ENCODE measurements around the gene HIC2.
"Not testable (repeated sequence)": the region's sequence is repeated elsewhere in the genome, so short reads cannot be mapped to it uniquely, and the experiment has no call there.

Gene HIC2

DNA sequence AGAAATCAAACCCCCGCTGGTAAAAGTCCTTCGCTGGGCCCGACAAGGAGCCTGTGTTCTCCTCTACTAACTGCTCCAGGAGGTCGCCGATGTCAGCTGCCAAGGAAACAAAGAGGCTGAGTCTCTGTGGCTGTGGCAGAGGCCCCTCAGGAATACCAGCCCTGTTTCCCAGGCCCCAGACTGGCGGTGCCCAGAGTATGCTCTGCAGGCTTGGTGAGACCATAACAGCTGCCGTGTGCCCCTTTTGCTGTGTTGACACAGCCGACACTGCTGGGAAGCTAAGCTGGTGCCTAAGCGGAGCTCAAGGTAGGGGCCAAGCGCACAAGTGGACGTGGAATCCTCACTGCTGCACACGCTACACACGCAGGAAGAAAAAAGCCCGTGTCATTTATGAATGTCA is 66.9 kb downstream of the HIC2 start:
- H3K4me3 ChIP-seq (ENCODE audit: low read depth, low read length); DNase-seq (ENCODE audit: low read depth, low spot score); in situ Hi-C loops (cut with HindIII; ENCODE audit: low sequenced_read_pairs): not testable (repeated sequence)

DNA sequence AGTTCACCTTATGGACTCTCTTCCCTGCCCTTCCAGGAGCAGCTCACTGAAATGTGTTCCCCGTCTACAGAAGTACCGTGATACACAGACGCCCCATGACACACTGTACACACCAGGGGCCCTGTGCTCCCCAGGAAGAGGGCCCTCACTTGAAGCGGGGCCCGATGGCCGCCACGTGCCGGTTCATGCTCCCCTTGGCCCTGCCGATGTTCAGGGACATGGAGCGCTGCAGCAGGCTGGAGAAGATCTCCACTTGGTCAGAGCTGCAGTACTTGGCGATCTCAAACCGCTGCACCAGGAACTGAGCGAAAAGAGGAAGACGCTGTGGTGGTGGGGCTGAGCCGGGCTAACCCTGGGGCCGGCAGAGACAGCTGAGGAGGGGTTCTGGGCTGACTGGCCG is 70.6 kb downstream of the HIC2 start:
- DNase-seq (ENCODE audit: low read depth, low spot score); in situ Hi-C loops (cut with HindIII; ENCODE audit: low sequenced_read_pairs); H3K4me3 ChIP-seq (ENCODE audit: low read depth, low read length): not testable (repeated sequence)

DNA sequence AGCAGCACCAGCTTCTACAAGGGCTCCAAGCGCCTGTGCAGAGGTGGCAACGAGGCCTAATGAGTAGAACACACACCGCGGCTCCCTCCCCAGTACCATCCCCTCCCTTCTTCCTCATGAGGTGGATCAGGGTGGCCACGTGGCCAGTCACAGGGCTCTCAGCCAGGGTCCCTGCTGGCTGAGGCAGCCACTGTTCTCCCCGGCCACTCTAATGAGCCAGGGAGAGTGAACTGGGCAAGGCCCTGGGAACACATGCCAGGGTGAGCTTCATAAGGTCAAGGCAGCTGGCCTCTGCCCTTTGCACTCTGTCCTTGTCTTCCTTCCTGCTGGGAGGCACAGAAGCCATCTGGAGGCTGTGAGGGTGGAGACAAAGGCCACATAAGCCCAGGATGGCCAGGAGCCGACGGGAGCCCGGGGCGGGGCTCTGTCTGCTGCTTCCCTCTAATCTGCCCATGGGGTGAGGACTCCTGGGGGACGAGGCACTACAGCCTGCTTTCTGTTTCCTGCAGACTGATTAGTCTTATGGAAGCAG is 72.0 kb downstream of the HIC2 start:
- H3K4me3 ChIP-seq (ENCODE audit: low read depth, low read length); DNase-seq (ENCODE audit: low read depth, low spot score); in situ Hi-C loops (cut with HindIII; ENCODE audit: low sequenced_read_pairs): not testable (repeated sequence)

DNA sequence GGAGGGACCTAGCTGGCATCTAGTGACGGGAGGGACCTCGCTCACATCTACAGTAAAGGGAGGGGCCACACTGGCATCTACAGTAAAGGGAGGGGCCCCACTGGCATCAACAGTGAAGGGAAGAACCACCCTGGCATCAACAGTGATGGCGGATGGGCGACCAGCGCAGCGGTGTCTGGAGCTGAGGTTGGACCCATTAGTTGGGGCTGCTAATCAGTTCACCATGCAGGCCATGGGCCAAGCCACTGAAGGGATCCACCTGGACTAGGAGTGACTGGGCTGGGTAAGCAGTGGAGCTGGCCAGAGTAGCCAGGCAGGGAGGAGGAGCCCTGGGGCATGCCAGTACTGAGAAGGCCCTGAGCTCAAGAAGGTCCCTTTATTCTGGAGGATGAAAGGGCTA is 73.4 kb downstream of the HIC2 start:
- H3K4me3 ChIP-seq (ENCODE audit: low read depth, low read length); DNase-seq (ENCODE audit: low read depth, low spot score); in situ Hi-C loops (cut with HindIII; ENCODE audit: low sequenced_read_pairs): not testable (repeated sequence)

DNA sequence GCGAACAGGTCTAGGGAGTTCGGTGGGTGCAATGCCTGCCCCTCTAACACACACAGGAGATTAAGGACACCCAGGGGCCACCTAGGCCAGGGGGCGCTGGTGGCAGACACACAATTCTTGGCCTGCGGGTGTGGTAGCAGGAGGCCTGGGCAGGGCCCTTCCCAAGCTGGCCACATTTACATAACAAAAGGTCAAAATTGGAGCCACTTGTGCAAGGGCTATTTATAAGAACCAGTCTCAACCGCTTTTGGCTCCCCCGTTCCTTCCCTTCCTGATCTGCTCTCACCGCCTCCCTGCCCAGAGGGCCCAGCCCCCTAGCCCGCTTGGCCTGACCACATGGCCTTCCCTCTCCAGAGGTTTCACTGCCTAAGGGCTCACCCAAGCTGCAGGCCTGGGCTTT is 75.1 kb downstream of the HIC2 start:
- H3K4me3 ChIP-seq (ENCODE audit: low read depth, low read length); in situ Hi-C loops (cut with HindIII; ENCODE audit: low sequenced_read_pairs); DNase-seq (ENCODE audit: low read depth, low spot score): not testable (repeated sequence)

DNA sequence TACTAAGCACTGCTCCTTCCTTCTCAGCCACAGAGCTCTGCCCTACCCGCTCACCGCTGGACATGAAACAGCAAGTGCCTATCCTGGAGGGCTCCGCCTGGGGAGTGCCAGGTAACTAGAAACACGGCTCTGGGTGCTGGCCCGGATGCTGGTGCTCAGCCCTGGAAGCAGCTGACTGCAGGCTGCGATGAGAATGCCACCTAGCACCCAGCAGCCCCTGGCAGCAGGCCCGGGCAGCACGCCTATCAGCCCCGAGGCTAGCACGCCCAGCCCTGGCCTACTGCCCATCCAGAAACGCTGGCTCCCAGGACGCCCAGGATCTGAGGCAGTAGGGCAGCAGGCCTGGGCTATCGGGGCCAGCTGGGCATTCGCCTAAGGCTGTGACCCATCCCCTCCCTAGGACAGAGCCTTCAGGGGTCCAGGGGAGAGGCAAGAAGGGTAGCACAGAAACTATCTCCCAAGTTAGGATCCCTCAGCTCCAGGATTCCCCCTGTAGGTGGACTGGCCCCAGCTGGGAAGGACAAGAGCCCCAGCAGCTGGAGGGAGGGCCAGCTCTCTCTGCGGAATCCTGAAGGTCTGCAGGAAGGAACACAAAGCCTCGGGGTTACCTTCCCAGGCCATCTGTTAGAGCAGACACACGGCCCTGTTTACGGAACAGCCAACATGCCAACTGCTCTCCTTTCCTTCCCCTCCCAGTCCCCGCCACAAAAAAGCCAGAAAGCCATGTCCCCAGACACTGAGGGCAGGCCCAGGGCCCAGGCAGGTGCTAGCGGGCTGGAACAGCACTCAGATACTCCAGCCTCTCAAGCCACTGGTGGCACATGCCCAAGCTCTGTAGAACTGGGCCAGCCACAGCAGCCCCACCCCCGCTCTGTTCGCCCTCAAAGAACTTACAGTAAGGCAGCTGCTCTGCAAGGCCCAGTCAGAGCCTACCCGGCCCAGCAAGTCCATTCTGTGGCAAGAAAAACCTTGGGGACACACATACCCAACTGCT is 76.9 kb downstream of the HIC2 start:
- in situ Hi-C loops (cut with HindIII; ENCODE audit: low sequenced_read_pairs); DNase-seq (ENCODE audit: low read depth, low spot score); H3K4me3 ChIP-seq (ENCODE audit: low read depth, low read length): not testable (repeated sequence)

DNA sequence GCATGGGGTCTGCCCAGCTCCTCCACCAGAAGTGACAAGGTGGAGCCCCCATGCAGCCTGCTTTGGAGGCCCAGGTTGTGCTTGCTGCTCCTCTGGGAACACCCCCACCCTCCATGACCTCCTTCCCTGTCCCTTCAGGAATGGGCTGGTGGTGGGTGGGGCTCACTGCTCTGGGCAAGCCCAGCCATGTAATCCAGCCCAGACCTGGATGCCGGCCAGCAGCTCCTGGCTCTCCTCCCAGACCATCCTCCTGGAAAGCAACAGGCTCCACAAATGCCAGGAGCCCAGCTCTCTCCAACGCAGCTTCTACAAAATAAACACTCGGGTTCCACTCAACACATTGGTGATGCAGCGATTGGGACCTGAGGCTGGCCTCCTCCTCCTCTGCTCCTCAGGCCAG is 80.8 kb downstream of the HIC2 start:
- H3K4me3 ChIP-seq (ENCODE audit: low read depth, low read length); in situ Hi-C loops (cut with HindIII; ENCODE audit: low sequenced_read_pairs); DNase-seq (ENCODE audit: low read depth, low spot score): not testable (repeated sequence)

DNA sequence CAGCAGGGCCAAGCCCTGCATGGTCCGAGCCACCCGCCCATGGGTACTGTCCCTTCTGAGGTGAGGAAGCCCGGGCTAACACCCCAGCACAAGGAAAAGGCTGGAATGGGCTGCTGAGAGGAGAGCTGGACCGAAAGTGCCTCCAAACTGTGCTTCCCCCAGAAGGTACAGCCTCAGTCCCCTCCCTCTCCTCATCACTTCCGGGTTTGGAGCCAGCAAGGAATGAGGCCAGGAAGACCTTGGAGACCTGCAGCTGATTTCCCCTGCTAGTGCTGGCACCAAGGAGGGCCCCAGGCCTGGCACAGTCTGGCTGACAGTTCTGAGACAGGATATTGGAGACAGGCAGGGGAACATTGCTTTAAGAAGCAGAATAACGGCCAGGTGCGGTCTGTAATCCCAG is 81.3 kb downstream of the HIC2 start:
- DNase-seq (ENCODE audit: low read depth, low spot score); in situ Hi-C loops (cut with HindIII; ENCODE audit: low sequenced_read_pairs); H3K4me3 ChIP-seq (ENCODE audit: low read depth, low read length): not testable (repeated sequence)

DNA sequence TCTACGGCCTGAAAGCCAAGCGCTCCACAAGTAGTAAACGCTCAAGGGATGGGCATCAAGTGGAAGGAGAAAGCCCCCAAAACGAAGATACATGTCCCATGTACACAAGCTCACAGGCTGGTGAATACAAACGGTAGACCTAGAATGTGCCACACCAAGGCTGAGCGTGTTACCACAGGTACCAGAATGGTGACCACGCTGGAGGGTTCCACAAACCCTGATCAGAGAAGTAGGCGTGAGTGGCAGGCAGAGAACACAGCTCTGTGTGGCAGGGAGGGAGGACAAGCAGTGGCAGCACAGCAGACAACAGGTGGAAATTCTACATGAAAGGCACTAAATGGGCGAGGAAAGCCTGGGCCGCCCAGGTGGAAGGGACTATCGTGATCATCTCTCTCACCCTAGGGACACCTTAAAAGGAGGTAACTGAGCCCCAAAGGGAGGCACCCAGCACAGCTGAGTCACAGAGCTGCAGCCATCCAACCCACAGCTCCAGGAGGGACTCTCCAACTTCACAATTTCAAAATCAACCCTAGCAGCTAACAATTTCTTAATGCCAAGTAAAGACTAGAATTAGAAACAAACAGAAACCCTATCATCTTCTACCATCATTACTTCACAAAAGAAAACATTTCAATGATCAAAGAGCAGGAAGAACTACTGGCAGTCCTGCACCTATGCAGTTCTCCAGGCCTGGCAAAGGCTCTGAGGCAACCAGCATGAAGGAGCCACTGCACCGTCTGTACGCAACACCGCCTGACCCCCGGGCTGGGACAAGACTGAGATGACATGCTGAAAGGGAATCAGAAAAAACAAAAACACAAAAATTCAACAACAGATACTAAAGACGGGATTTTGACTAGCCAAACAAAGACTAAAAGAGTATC is 82.7 kb downstream of the HIC2 start:
- in situ Hi-C loops (cut with HindIII; ENCODE audit: low sequenced_read_pairs); DNase-seq (ENCODE audit: low read depth, low spot score); H3K4me3 ChIP-seq (ENCODE audit: low read depth, low read length): not testable (repeated sequence)

All from astrocyte of the spinal cord (primary cell).